Endothelial cell (in vitro differentiated cells): ENCODE measurements around the gene WFDC2. TPM values are rescaled to one million over a fixed set of nuclear protein-coding genes. Genes with fewer than 3 reads are reported as not detected.

Source experiments
- DNase-seq: peaks from one replicate; pipeline ENCODE4 v3.0.0; 2021; ENCODE audit warnings: low spot score
- H3K27ac Mint-ChIP-seq: one replicate; pipeline ENCODE4 v1.8.0; 2021; ENCODE audit warnings: mixed read lengths, inconsistent platforms; ENCODE audit not compliant: unreplicated experiment
- H3K27me3 Mint-ChIP-seq: one replicate; pipeline ENCODE4 v1.8.0; 2021; ENCODE audit warnings: mild to moderate bottlenecking, moderate library complexity, mixed read lengths, inconsistent platforms; ENCODE audit not compliant: unreplicated experiment
- H3K36me3 Mint-ChIP-seq: one replicate; pipeline ENCODE4 v1.8.0; 2021; ENCODE audit warnings: mild to moderate bottlenecking, low read depth, mixed read lengths, inconsistent platforms; ENCODE audit not compliant: unreplicated experiment
- H3K4me1 Mint-ChIP-seq: one replicate; pipeline ENCODE4 v1.8.0; 2021; ENCODE audit warnings: mild to moderate bottlenecking, mixed read lengths, inconsistent platforms; ENCODE audit not compliant: unreplicated experiment
- H3K4me3 Mint-ChIP-seq: one replicate; pipeline ENCODE4 v1.8.0; 2021; ENCODE audit warnings: mild to moderate bottlenecking, mixed read lengths, inconsistent platforms; ENCODE audit not compliant: unreplicated experiment
- H3K9me3 Mint-ChIP-seq: one replicate; pipeline ENCODE4 v1.8.0; 2021; ENCODE audit warnings: mixed read lengths, inconsistent platforms; ENCODE audit not compliant: unreplicated experiment
- CTCF ChIP-seq: fragments of 200-600 bp; sonication (generic); IDR thresholded peaks from one replicate; pipeline ENCODE4 v1.5.0; 2021; ENCODE audit warnings: antibody characterized with exemption; ENCODE audit not compliant: unreplicated experiment
- long read RNA-seq: library from polyadenylated mRNA; unstranded; transcript quantifications from one replicate; pipeline ENCODE4 v2.0.0, GENCODE V29; 2020; ENCODE audit not compliant: unreplicated experiment
- total RNA-seq: library from RNA; stranded (reverse); fragmentation: NEBNext Ultra II Directional; extraction: Animal tissue kit (Norgen Biotek cat#: 25700); gene quantifications from one replicate; pipeline ENCODE4 v1.2.1, GENCODE V29; 2021; ENCODE audit not compliant: unreplicated experiment

WFDC2 gene, protein sequence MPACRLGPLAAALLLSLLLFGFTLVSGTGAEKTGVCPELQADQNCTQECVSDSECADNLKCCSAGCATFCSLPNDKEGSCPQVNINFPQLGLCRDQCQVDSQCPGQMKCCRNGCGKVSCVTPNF
- 4.6 TPM for total RNA-seq
- long read RNA-seq, partial matches to known transcripts = 2 of 3 reads
- long read RNA-seq, other reads (novel, unspliced or antisense) = 0 of 3 reads

GRCh38 chr20:45469336-45470261, at the start of gene WFDC2:
WFDC2 (plus strand) TSS chr20:45469753; CDS start chr20:45469782, 29 bp downstream.
- no peak within 1 kb of the TSS for H3K27ac Mint-ChIP-seq
- TF ChIP-seq CTCF = no peak
- peak; percentile 20 for DNase-seq
- peak within 1 kb of the TSS; percentile 76 for H3K4me3 Mint-ChIP-seq
- no peaks in the 10 kb centered on the region for H3K36me3 Mint-ChIP-seq
- H3K4me1 Mint-ChIP-seq = peaks cover 5% of the 10 kb centered on the region
- H3K9me3 Mint-ChIP-seq = no peaks in the 10 kb centered on the region
- H3K27me3 Mint-ChIP-seq = peaks cover 13% of the 10 kb centered on the region

DNA sequence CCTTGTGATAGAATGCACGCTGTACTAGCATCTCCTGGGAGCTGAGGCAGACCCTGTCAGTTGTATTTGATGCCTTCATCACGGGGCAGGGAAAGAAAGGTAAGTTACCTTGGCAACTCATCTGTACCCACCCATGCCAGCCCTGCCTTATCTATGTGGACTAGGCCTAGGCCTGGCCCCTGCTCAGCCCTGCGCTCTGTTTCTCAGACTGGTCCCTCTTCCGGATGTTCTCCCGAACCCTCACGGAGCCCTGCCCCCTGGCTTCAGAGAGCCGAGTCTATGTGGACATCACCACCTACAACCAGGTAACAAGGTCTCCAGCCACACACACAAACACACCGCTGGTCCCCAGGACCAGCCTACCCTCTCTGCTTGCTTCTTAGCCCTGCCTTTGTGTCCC, 49.4 kb upstream of the WFDC2 start:
- Mint-ChIP-seq H3K27me3 (peaks cover 4% of the 10 kb centered on the region), H3K36me3 (peaks cover 27% of the 10 kb centered on the region), H3K4me1 (peaks cover 10% of the 10 kb centered on the region), H3K27ac (no peak overlapping the region), H3K4me3 (peak overlapping the region; percentile 56), H3K9me3 (no peaks in the 10 kb centered on the region)
- no peak for TF ChIP-seq CTCF
- DNase-seq = no peak

- Mint-ChIP-seq H3K9me3 (no peaks in the 10 kb centered on the region), H3K4me1 (peaks cover 5% of the 10 kb centered on the region), H3K4me3 (no peak overlapping the region)
These were observed 45.9 kb upstream of the WFDC2 start for GRCh38 chr20:45423700-45424099.

GRCh38 chr20:45425561-45425960, 44.0 kb upstream of the WFDC2 start:
- no peaks in the 10 kb centered on the region for H3K27me3 Mint-ChIP-seq
- no peak for DNase-seq
- H3K4me1 Mint-ChIP-seq = peaks cover 5% of the 10 kb centered on the region
- TF ChIP-seq CTCF = no peak
- H3K27ac Mint-ChIP-seq = no peak overlapping the region
- peaks cover 22% of the 10 kb centered on the region for H3K36me3 Mint-ChIP-seq
- H3K4me3 Mint-ChIP-seq = no peak overlapping the region
- H3K9me3 Mint-ChIP-seq = no peaks in the 10 kb centered on the region

More at GRCh38 chr20:45423700-45424099, 45.9 kb upstream of the WFDC2 start:
- Mint-ChIP-seq H3K27me3 (no peaks in the 10 kb centered on the region), H3K27ac (no peak overlapping the region), H3K36me3 (peaks cover 37% of the 10 kb centered on the region)
- no peak for TF ChIP-seq CTCF
- DNase-seq = no peak
